ENCODE measurements around the gene HHAT.
A peak's percentile ranks its signal among the peaks of the same experiment; 100 is the strongest.

Gene HHAT

GRCh38 chr1:210584439-210585113, 255.9 kb downstream of the HHAT start:
- Histone ChIP-seq H3F3A (ENCODE audit: insufficient read depth, low read length) (no peaks in the 10 kb centered on the region), H3K9me3 (replicated peaks; ENCODE audit: insufficient read depth, low read length) (no peaks in the 10 kb centered on the region), H3K27ac (ENCODE audit: low read length) (no peak overlapping the region), H3K36me3 (replicated peaks; ENCODE audit: insufficient read depth, low read length) (no peaks in the 10 kb centered on the region), H3K9me2 (replicated peaks; ENCODE audit: insufficient read depth, low read length) (no peaks in the 10 kb centered on the region), H3K79me2 (ENCODE audit: low read length) (no peaks in the 10 kb centered on the region), H3K9ac (ENCODE audit: low read length) (no peak overlapping the region), H3K4me2 (ENCODE audit: low read depth, low read length) (no peak overlapping the region), H3K4me1 (ENCODE audit: low read length) (no peaks in the 10 kb centered on the region), H3K27me3 (replicated peaks; ENCODE audit: insufficient read depth, low read length) (no peaks in the 10 kb centered on the region), H4K20me1 (ENCODE audit: insufficient read depth, low read length) (no peaks in the 10 kb centered on the region), H3K4me3 (ENCODE audit: low read length) (no peak overlapping the region), H2AFZ (ENCODE audit: low read length) (no peak overlapping the region)
- peak; percentile 85 for DNase-seq
- no peak for TF ChIP-seq EZH2 (optimal IDR thresholded peaks at IDR 0.05; ENCODE audit: low read depth, low read length)
- TF ChIP-seq CTCF (IDR thresholded peaks at IDR 0.05; ENCODE audit: low read length): peak; percentile 89
- TF ChIP-seq EZH2phosphoT487 (IDR thresholded peaks at IDR 0.05; ENCODE audit: low read length): no peak

- no peaks in the 10 kb centered on the region for H3K4me1 ChIP-seq (ENCODE audit: low read length)
- no peak for TF ChIP-seq EZH2 (optimal IDR thresholded peaks at IDR 0.05; ENCODE audit: low read depth, low read length)
- TF ChIP-seq CTCF (IDR thresholded peaks at IDR 0.05; ENCODE audit: low read length): no peak
- no peak for TF ChIP-seq EZH2phosphoT487 (IDR thresholded peaks at IDR 0.05; ENCODE audit: low read length)
- no peaks in the 10 kb centered on the region for H3K79me2 ChIP-seq (ENCODE audit: low read length)
- no peaks in the 10 kb centered on the region for H3K9me2 ChIP-seq (replicated peaks; ENCODE audit: insufficient read depth, low read length)
- no peaks in the 10 kb centered on the region for H3F3A ChIP-seq (ENCODE audit: insufficient read depth, low read length)
- H3K27ac ChIP-seq (ENCODE audit: low read length): no peak overlapping the region
- H2AFZ ChIP-seq (ENCODE audit: low read length): no peak overlapping the region
- H3K36me3 ChIP-seq (replicated peaks; ENCODE audit: insufficient read depth, low read length): no peaks in the 10 kb centered on the region
- H3K9me3 ChIP-seq (replicated peaks; ENCODE audit: insufficient read depth, low read length): no peaks in the 10 kb centered on the region
- H3K4me2 ChIP-seq (ENCODE audit: low read depth, low read length): no peak overlapping the region
- no peak for DNase-seq
- no peaks in the 10 kb centered on the region for H3K27me3 ChIP-seq (replicated peaks; ENCODE audit: insufficient read depth, low read length)
- no peak overlapping the region for H3K9ac ChIP-seq (ENCODE audit: low read length)
- no peaks in the 10 kb centered on the region for H4K20me1 ChIP-seq (ENCODE audit: insufficient read depth, low read length)
- no peak overlapping the region for H3K4me3 ChIP-seq (ENCODE audit: low read length)
Observed at GRCh38 chr1:210586771-210587170, 258.1 kb downstream of the HHAT start.

GRCh38 chr1:210587566-210587965, 258.9 kb downstream of the HHAT start:
- H3K9me3 ChIP-seq (replicated peaks; ENCODE audit: insufficient read depth, low read length): no peaks in the 10 kb centered on the region
- no peak overlapping the region for H2AFZ ChIP-seq (ENCODE audit: low read length)
- no peaks in the 10 kb centered on the region for H3K9me2 ChIP-seq (replicated peaks; ENCODE audit: insufficient read depth, low read length)
- no peak overlapping the region for H3K9ac ChIP-seq (ENCODE audit: low read length)
- H3K36me3 ChIP-seq (replicated peaks; ENCODE audit: insufficient read depth, low read length): no peaks in the 10 kb centered on the region
- TF ChIP-seq EZH2 (optimal IDR thresholded peaks at IDR 0.05; ENCODE audit: low read depth, low read length) (no peak), CTCF (IDR thresholded peaks at IDR 0.05; ENCODE audit: low read length) (no peak), EZH2phosphoT487 (IDR thresholded peaks at IDR 0.05; ENCODE audit: low read length) (no peak)
- no peak overlapping the region for H3K4me3 ChIP-seq (ENCODE audit: low read length)
- H3K4me2 ChIP-seq (ENCODE audit: low read depth, low read length): no peak overlapping the region
- H3K79me2 ChIP-seq (ENCODE audit: low read length): no peaks in the 10 kb centered on the region
- no peak overlapping the region for H3K27ac ChIP-seq (ENCODE audit: low read length)
- H3K27me3 ChIP-seq (replicated peaks; ENCODE audit: insufficient read depth, low read length): no peaks in the 10 kb centered on the region
- H4K20me1 ChIP-seq (ENCODE audit: insufficient read depth, low read length): no peaks in the 10 kb centered on the region
- no peaks in the 10 kb centered on the region for H3F3A ChIP-seq (ENCODE audit: insufficient read depth, low read length)
- no peak for DNase-seq
- no peaks in the 10 kb centered on the region for H3K4me1 ChIP-seq (ENCODE audit: low read length)

Measured in MM.1S (cell line).